Measurements from ENCODE around the gene CRTAC1. TPM values are rescaled to one million over a fixed set of nuclear protein-coding genes. Genes with fewer than 3 reads are reported as not detected.

The CRTAC1 gene
- total and polyA plus RNA-seq, 10 of the 15 experiments (the other 5 are each of a cell fraction or from before 2014, with no cell fraction given) = 0.10 TPM; not detected in 9

GRCh38 chr10:97895084-97895483 is 135.3 kb downstream of the CRTAC1 start:
- Histone ChIP-seq H3K4me2 (ENCODE audit: control insufficient read depth, insufficient read depth) (no peak overlapping the region), H3K36me3 (ENCODE audit: control insufficient read depth in 2 of 2, insufficient read depth in 2 of 2, low read length in 1 of 2) (no peaks in the 10 kb centered on the region), H2AFZ (ENCODE audit: control insufficient read depth, low read depth, low read length) (no peak overlapping the region), H3K4me3 (no peak overlapping the region), H3K27ac (ENCODE audit: control insufficient read depth, insufficient read depth) (no peak overlapping the region), H3K9me3 (replicated peaks; ENCODE audit: control insufficient read depth, insufficient read depth, low read length) (no peaks in the 10 kb centered on the region), H3K9ac (ENCODE audit: control insufficient read depth, insufficient read depth, low read length) (no peak overlapping the region), H4K20me1 (ENCODE audit: control insufficient read depth, insufficient read depth) (no peaks in the 10 kb centered on the region), H3K4me1 (ENCODE audit: control insufficient read depth, insufficient read depth, low read length) (no peaks in the 10 kb centered on the region), H3K79me2 (ENCODE audit: control insufficient read depth, insufficient read depth, low read length) (no peaks in the 10 kb centered on the region), H3K27me3 (replicated peaks in 1 of 2; ENCODE audit: control insufficient read depth in 2 of 2, insufficient read depth in 2 of 2, low read length in 1 of 2) (peaks cover 0 to 2% of the 10 kb centered on the region in 2 experiments; a peak in 2 of 4 replicates)
- intact Hi-C loops (cut with micrococcal nuclease; ENCODE audit: unreplicated experiment) (no loop called here), in situ Hi-C loops (cut with MboI) (no loop called here)
- ATAC-seq (no peak), DNase-seq (ENCODE audit: low read depth, low spot score) (no peak), FAIRE-seq (no peak)
- BruUV-seq (replicated peaks) = no TSS peak
- POLR2A ChIA-PET = no interaction called here
- WGBS (ENCODE audit: insufficient coverage, insufficient replicate concordance, low lambda C conversion rate, missing lambda C conversion rate) = 39% methylated on average over 13 of the region's 13 CpGs
- CTCF ChIA-PET = no interaction called here
- RAD21 ChIA-PET (ENCODE audit: unreplicated experiment) = no interaction called here
- SMC1A ChIA-PET (ENCODE audit: uncharacterized antibody, unreplicated experiment) = no interaction called here
- no peak for TF ChIP-seq SMAD5 (IDR thresholded peaks at IDR 0.05; ENCODE audit: low read depth)
- TF ChIP-seq CBFB (IDR thresholded peaks at IDR 0.05; ENCODE audit: low read depth) = no peak
- TF ChIP-seq ZBTB40 (IDR thresholded peaks at IDR 0.05; ENCODE audit: borderline replicate concordance) = no peak
- no peak for TF ChIP-seq ATF7 (IDR thresholded peaks at IDR 0.05; ENCODE audit: low read depth)
- no peak for TF ChIP-seq MYB (IDR thresholded peaks at IDR 0.05; ENCODE audit: borderline replicate concordance, low read depth, low read length)
- TF ChIP-seq, protein P1, sequence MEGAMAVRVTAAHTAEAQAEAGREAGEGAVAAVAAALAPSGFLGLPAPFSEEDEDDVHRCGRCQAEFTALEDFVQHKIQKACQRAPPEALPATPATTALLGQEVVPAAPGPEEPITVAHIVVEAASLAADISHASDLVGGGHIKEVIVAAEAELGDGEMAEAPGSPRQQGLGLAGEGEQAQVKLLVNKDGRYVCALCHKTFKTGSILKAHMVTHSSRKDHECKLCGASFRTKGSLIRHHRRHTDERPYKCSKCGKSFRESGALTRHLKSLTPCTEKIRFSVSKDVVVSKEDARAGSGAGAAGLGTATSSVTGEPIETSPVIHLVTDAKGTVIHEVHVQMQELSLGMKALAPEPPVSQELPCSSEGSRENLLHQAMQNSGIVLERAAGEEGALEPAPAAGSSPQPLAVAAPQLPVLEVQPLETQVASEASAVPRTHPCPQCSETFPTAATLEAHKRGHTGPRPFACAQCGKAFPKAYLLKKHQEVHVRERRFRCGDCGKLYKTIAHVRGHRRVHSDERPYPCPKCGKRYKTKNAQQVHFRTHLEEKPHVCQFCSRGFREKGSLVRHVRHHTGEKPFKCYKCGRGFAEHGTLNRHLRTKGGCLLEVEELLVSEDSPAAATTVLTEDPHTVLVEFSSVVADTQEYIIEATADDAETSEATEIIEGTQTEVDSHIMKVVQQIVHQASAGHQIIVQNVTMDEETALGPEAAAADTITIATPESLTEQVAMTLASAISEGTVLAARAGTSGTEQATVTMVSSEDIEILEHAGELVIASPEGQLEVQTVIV (IDR thresholded peaks at IDR 0.05; ENCODE audit: borderline replicate concordance, partially characterized antibody) = no peak
- TF ChIP-seq SMARCA5 (IDR thresholded peaks at IDR 0.05) = no peak
- no peak for TF ChIP-seq IKZF2 (IDR thresholded peaks at IDR 0.05)
- TF ChIP-seq POLR2A (IDR thresholded peaks at IDR 0.05; ENCODE audit: low read depth, low read length) = no peak
- no peak for TF ChIP-seq NBN (IDR thresholded peaks at IDR 0.05)

Measured in GM12878 (cell line).